Tibial nerve (tissue), 4 donors: ENCODE measurements around the gene AKR1E2. TPM values are rescaled to one million over a fixed set of nuclear protein-coding genes. Genes with fewer than 3 reads are reported as not detected.

ENCODE experiments used
- DNase-seq, 2 donors: peaks; one replicate each; pipeline ENCODE4 v3.0.0-alpha.2; 2019; ENCODE audit warnings: low spot score in 2 of 2
- H3K27ac ChIP-seq, 4 donors: fragments of 200-600 bp; sonication (generic) in 3 of 4; one replicate each; pipeline ENCODE4 v1.5.1; 2017 to 2019; ENCODE audit warnings: mild to moderate bottlenecking in 1 of 4
- H3K27me3 ChIP-seq, 2 donors: fragments of 200-600 bp; sonication (generic) in 1 of 2; one replicate each; pipeline versions ENCODE4 v1.5.1 to v1.6.0; 2017 to 2019
- H3K36me3 ChIP-seq, 3 donors: fragments of 200-600 bp; sonication (generic); one replicate each; pipeline ENCODE4 v1.5.1; 2018 to 2019
- H3K4me1 ChIP-seq, 4 donors: fragments of 200-600 bp; sonication (generic) in 3 of 4; one replicate each; pipeline ENCODE4 v1.5.1; 2017 to 2019
- H3K4me3 ChIP-seq, 4 donors: fragments of 200-600 bp; sonication (generic) in 3 of 4; one replicate each; pipeline ENCODE4 v1.5.1; 2017 to 2019; ENCODE audit warnings: mild to moderate bottlenecking in 1 of 4, moderate library complexity in 1 of 4
- H3K9me3 ChIP-seq, 4 donors: fragments of 200-600 bp; sonication (generic) in 3 of 4; one replicate each; pipeline ENCODE4 v1.5.1; 2017 to 2019
- CTCF ChIP-seq, 5 experiments: fragments of 200-600 bp in 3 of 5; fragments of 450-650 bp in 2 of 5; sonication (generic) in 3 of 5; IDR thresholded peaks; one replicate each; pipeline ENCODE4 v1.5.1; 2016 to 2019; ENCODE audit warnings: antibody characterized with exemption in 5 of 5, mild to moderate bottlenecking in 3 of 5, moderate library complexity in 2 of 5
- EP300 ChIP-seq, 2 donors: sonication (generic); formaldehyde crosslinking; IDR thresholded peaks; one replicate each; pipeline ENCODE4 v1.6.1; 2017; ENCODE audit warnings: antibody characterized with exemption in 2 of 2, mild to moderate bottlenecking in 1 of 2
- POLR2A ChIP-seq, 2 donors: fragments of 450-650 bp; IDR thresholded peaks; one replicate each; pipeline ENCODE4 v1.6.1; 2017; ENCODE audit warnings: antibody characterized with exemption in 2 of 2, mild to moderate bottlenecking in 2 of 2, moderate library complexity in 2 of 2
- WGBS, 2 donors: methylation state at CpG; one replicate each; pipeline ENCODE4 v1.1.5; 2018; 5-methylcytosine and 5-hydroxymethylcytosine counted together
- total RNA-seq, 4 donors: library from RNA; depleted of rRNA; stranded (reverse); fragments of >200 nt; gene quantifications; one replicate each; pipeline ENCODE4 v1.1.0, GENCODE V29; 2016

The AKR1E2 gene
- total RNA-seq, 4 donors from 2014 or later = 12.7 to 24.3 (median 21.3) TPM

- Histone ChIP-seq H3K27ac (no peak overlapping the region), H3K36me3 (no peaks in the 10 kb centered on the region), H3K27me3 (peaks cover 0 to 21% of the 10 kb centered on the region in 2 donors), H3K4me1 (no peaks in the 10 kb centered on the region), H3K4me3 (no peak overlapping the region), H3K9me3 (no peaks in the 10 kb centered on the region)
- DNase-seq = no peak
- 28 to 41% methylated on average over 1 of the region's 1 CpG for WGBS, 2 donors
- TF ChIP-seq CTCF (IDR thresholded peaks at IDR 0.05) (no peak), EP300 (IDR thresholded peaks at IDR 0.05) (no peak), POLR2A (IDR thresholded peaks at IDR 0.05) (no peak)
These were observed 33.6 kb upstream of the AKR1E2 start for GRCh38 chr10:4792381-4792780.

- TF ChIP-seq CTCF (IDR thresholded peaks at IDR 0.05) = no peak
- TF ChIP-seq EP300 (IDR thresholded peaks at IDR 0.05) = no peak
- TF ChIP-seq POLR2A (IDR thresholded peaks at IDR 0.05) = no peak
- Histone ChIP-seq H3K27ac (no peak overlapping the region), H3K4me3 (no peak overlapping the region), H3K36me3 (no peaks in the 10 kb centered on the region), H3K9me3 (no peaks in the 10 kb centered on the region), H3K4me1 (no peaks in the 10 kb centered on the region), H3K27me3 (peaks cover 0 to 3% of the 10 kb centered on the region in 2 donors)
- WGBS, 2 donors = 87 to 91% methylated on average over 3 of the region's 3 CpGs
- no peak for DNase-seq
These were observed 24.6 kb upstream of the AKR1E2 start for GRCh38 chr10:4801405-4801804.

- Histone ChIP-seq H3K4me1 (no peaks in the 10 kb centered on the region), H3K36me3 (no peaks in the 10 kb centered on the region), H3K27ac (no peak overlapping the region), H3K27me3 (peaks cover 0 to 3% of the 10 kb centered on the region in 2 donors), H3K4me3 (no peak overlapping the region), H3K9me3 (no peaks in the 10 kb centered on the region)
- TF ChIP-seq POLR2A (IDR thresholded peaks at IDR 0.05) = no peak
- no peak for TF ChIP-seq CTCF (IDR thresholded peaks at IDR 0.05)
- TF ChIP-seq EP300 (IDR thresholded peaks at IDR 0.05) = no peak
- DNase-seq = no peak
- 89 to 90% methylated on average over 6 of the region's 6 CpGs for WGBS, 2 donors
These were observed 23.1 kb upstream of the AKR1E2 start for GRCh38 chr10:4802711-4803487.

- 87% methylated on average over 2 of the region's 2 CpGs for WGBS, 2 donors
- Histone ChIP-seq H3K36me3 (no peaks in the 10 kb centered on the region), H3K27ac (no peak overlapping the region), H3K27me3 (peaks cover 0 to 3% of the 10 kb centered on the region in 2 donors), H3K9me3 (no peaks in the 10 kb centered on the region), H3K4me3 (no peak overlapping the region), H3K4me1 (no peaks in the 10 kb centered on the region)
- DNase-seq = no peak
- TF ChIP-seq CTCF (IDR thresholded peaks at IDR 0.05) (no peak), POLR2A (IDR thresholded peaks at IDR 0.05) (no peak), EP300 (IDR thresholded peaks at IDR 0.05) (no peak)
These were observed 22.2 kb upstream of the AKR1E2 start for GRCh38 chr10:4803822-4804221.

- no peak overlapping the region for H3K27ac ChIP-seq
- WGBS, 2 donors = 77 to 82% methylated on average over 5 of the region's 5 CpGs
- no peak for DNase-seq
- peaks cover 0 to 3% of the 10 kb centered on the region in 2 donors for H3K27me3 ChIP-seq
- no peak overlapping the region for H3K4me3 ChIP-seq
- H3K36me3 ChIP-seq = no peaks in the 10 kb centered on the region
- H3K9me3 ChIP-seq = no peaks in the 10 kb centered on the region
- no peaks in the 10 kb centered on the region for H3K4me1 ChIP-seq
- no peak for TF ChIP-seq CTCF (IDR thresholded peaks at IDR 0.05)
- no peak for TF ChIP-seq EP300 (IDR thresholded peaks at IDR 0.05)
- TF ChIP-seq POLR2A (IDR thresholded peaks at IDR 0.05) = no peak
These were observed 21.5 kb upstream of the AKR1E2 start for GRCh38 chr10:4804465-4804864.
